SK-N-SH (cell line): ENCODE measurements around the gene CLCN3. TPM values are rescaled to one million over a fixed set of nuclear protein-coding genes. Genes with fewer than 3 reads are reported as not detected.

ENCODE experiments used
- CTCF ChIA-PET: fragments of 300-600, 350-600 bp; formaldehyde crosslinking; extraction: SDS; loops from one replicate; lab custom pipeline; 2021; lab: Yijun Ruan, JAX
- POLR2A ChIA-PET: fragments of 350-600 bp; sonication (Branson Sonifier 250); formaldehyde crosslinking; extraction: SDS; loops from one replicate; lab custom pipeline; 2020; ENCODE audit warnings: antibody characterized with exemption, inconsistent platforms; lab: Yijun Ruan, JAX
- DNase-seq: peaks from one replicate; pipeline ENCODE4 v3.0.0; 2012
- H2AFZ ChIP-seq: fragments of 200-600 bp; sonication (generic); 2 replicates; pipeline ENCODE4 v1.8.1; 2016; ENCODE audit warnings: antibody characterized with exemption, mild to moderate bottlenecking, low read depth
- H3F3A ChIP-seq: fragments of 200-600 bp; sonication (generic); replicated peaks from 2 replicates; pipeline ENCODE3; 2016; ENCODE audit warnings: antibody characterized with exemption, mild to moderate bottlenecking; ENCODE audit not compliant: insufficient read depth
- H3K27ac ChIP-seq, 2 experiments: fragments of 200-500 bp in 1 of 2; fragments of 200-600 bp in 1 of 2; sonication (Bioruptor generic) in 1 of 2; sonication (generic), shearing (Covaris generic) in 1 of 2; 2 replicates each; pipeline versions ENCODE4 v1.5.1 to v1.6.1; 2014 to 2016; ENCODE audit warnings: low read depth in 2 of 2, inconsistent platforms in 1 of 2, low read length in 1 of 2, mild to moderate bottlenecking in 1 of 2, mixed read lengths in 1 of 2
- H3K27me3 ChIP-seq: fragments of 200-600 bp; sonication (generic), shearing (Covaris generic); 2 replicates; pipeline ENCODE4 v1.6.1; 2016; ENCODE audit warnings: mixed run types; ENCODE audit not compliant: insufficient read depth
- H3K36me3 ChIP-seq, 2 experiments: fragments of 200-500 bp in 1 of 2; fragments of 200-600 bp in 1 of 2; sonication (Bioruptor generic) in 1 of 2; sonication (generic) in 1 of 2; replicated peaks in 1 of 2; 2 replicates each; pipeline versions ENCODE3 to v1.5.1; 2014 to 2016; ENCODE audit warnings: low read length in 1 of 2, mild to moderate bottlenecking in 1 of 2; ENCODE audit not compliant: insufficient read depth in 2 of 2, control insufficient read depth in 1 of 2
- H3K4me1 ChIP-seq, 2 experiments: fragments of 200-500 bp in 1 of 2; fragments of 200-600 bp in 1 of 2; sonication (Bioruptor generic) in 1 of 2; sonication (generic), shearing (Covaris generic) in 1 of 2; 2 replicates each; pipeline versions ENCODE4 v1.5.1 to v1.6.1; 2014 to 2016; ENCODE audit warnings: low read depth in 1 of 2, low read length in 1 of 2, mixed run types in 1 of 2; ENCODE audit not compliant: insufficient read depth in 2 of 2, control insufficient read depth in 1 of 2
- H3K4me2 ChIP-seq: fragments of 200-600 bp; sonication (generic), shearing (Covaris generic); 2 replicates; pipeline ENCODE4 v1.6.1; 2017; ENCODE audit warnings: mixed run types
- H3K4me3 ChIP-seq, 2 experiments: fragments of 200-500 bp in 1 of 2; fragments of 200-600 bp in 1 of 2; sonication (Bioruptor generic) in 1 of 2; sonication (generic), shearing (Covaris generic) in 1 of 2; 2 replicates each; pipeline versions ENCODE4 v1.5.1 to v1.8.1; 2014 to 2016; ENCODE audit warnings: low read depth in 2 of 2, inconsistent platforms in 1 of 2, low read length in 1 of 2, mild to moderate bottlenecking in 1 of 2, mixed read lengths in 1 of 2, moderate library complexity in 1 of 2
- H3K79me2 ChIP-seq: fragments of 200-600 bp; sonication (generic); 2 replicates; pipeline ENCODE4 v1.8.1; 2017; ENCODE audit warnings: mild to moderate bottlenecking; ENCODE audit not compliant: insufficient read depth
- H3K9ac ChIP-seq: fragments of 200-600 bp; sonication (generic); 2 replicates; pipeline ENCODE4 v1.6.1; 2017; ENCODE audit warnings: mixed run types
- H3K9me2 ChIP-seq: fragments of 200-600 bp; sonication (generic); 2 replicates; pipeline ENCODE4 v1.6.1; 2017; ENCODE audit warnings: mixed run types
- H3K9me3 ChIP-seq: fragments of 200-600 bp; sonication (generic); 2 replicates; pipeline ENCODE4 v1.6.1; 2017; ENCODE audit warnings: mixed run types, mild to moderate bottlenecking, moderate library complexity
- H4K20me1 ChIP-seq: fragments of 200-600 bp; sonication (generic); 2 replicates; pipeline ENCODE4 v1.6.1; 2017; ENCODE audit warnings: mild to moderate bottlenecking, mixed run types; ENCODE audit not compliant: insufficient read depth
- EP300 ChIP-seq, 2 experiments: IDR thresholded peaks; 2 replicates each; pipeline versions ENCODE4 v1.4.0 to v1.6.1; 2012; ENCODE audit warnings: borderline replicate concordance in 1 of 2, low read depth in 1 of 2, low read length in 1 of 2
- JUND ChIP-seq: IDR thresholded peaks from 2 replicates; pipeline ENCODE4 v1.4.0; 2012
- MEF2A ChIP-seq: IDR thresholded peaks from 2 replicates; pipeline ENCODE4 v1.4.0; 2012; ENCODE audit warnings: low read depth, borderline replicate concordance
- MXI1 ChIP-seq: IDR thresholded peaks from 2 replicates; pipeline ENCODE4 v1.6.1; 2012; ENCODE audit warnings: mild to moderate bottlenecking, low read depth, low read length, improper control_type of control experiment
- NFIC ChIP-seq: IDR thresholded peaks from 2 replicates; pipeline ENCODE4 v1.4.0; 2012; ENCODE audit warnings: borderline replicate concordance
- POLR2AphosphoS5 ChIP-seq: IDR thresholded peaks from 2 replicates; pipeline ENCODE4 v1.6.1; 2012; ENCODE audit warnings: low read depth, low read length
- RCOR1 ChIP-seq: fragments of 150-350 bp; IDR thresholded peaks from 2 replicates; pipeline ENCODE4 v1.6.1; 2017; ENCODE audit warnings: antibody characterized with exemption, low read length
- SIN3A ChIP-seq: IDR thresholded peaks from 2 replicates; pipeline ENCODE4 v1.6.1; 2012; ENCODE audit warnings: low read depth, mild to moderate bottlenecking, low read length, moderate library complexity, borderline replicate concordance
- TAF1 ChIP-seq: IDR thresholded peaks from 2 replicates; pipeline ENCODE4 v1.6.1; 2012; ENCODE audit warnings: low read depth, mild to moderate bottlenecking, low read length, moderate library complexity, borderline replicate concordance
- TCF12 ChIP-seq: IDR thresholded peaks from 2 replicates; pipeline ENCODE4 v1.4.0; 2012
- TEAD4 ChIP-seq: IDR thresholded peaks from 2 replicates; pipeline ENCODE4 v1.4.0; 2012; ENCODE audit warnings: mild to moderate bottlenecking, borderline replicate concordance; ENCODE audit not compliant: insufficient read depth
- YY1 ChIP-seq: IDR thresholded peaks from 2 replicates; pipeline ENCODE4 v1.4.0; 2012; ENCODE audit warnings: low read depth, mild to moderate bottlenecking
- WGBS: methylation state at CpG from one replicate; pipeline ENCODE4 v1.1.6; 2017; ENCODE audit warnings: low lambda C conversion rate; 5-methylcytosine and 5-hydroxymethylcytosine counted together
- polyA plus RNA-seq, 3 experiments: library from polyadenylated mRNA; depleted of rRNA; stranded (reverse); fragments of >200 nt; gene quantifications; 2 replicates each; pipeline ENCODE4 v1.2.3, GENCODE V29; 2012
- TF ChIP-seq, protein P1 (sequence below): fragments of 150-350 bp; IDR thresholded peaks from 2 replicates; pipeline ENCODE4 v1.6.1; 2016; ENCODE audit warnings: mild to moderate bottlenecking, low read depth, low read length
- TF ChIP-seq, protein P2 (sequence below): fragments of 200-600 bp; sonication (generic); IDR thresholded peaks from 2 replicates; pipeline ENCODE4 v1.6.1; 2017; ENCODE audit warnings: antibody characterized with exemption, mild to moderate bottlenecking, moderate library complexity
- TF ChIP-seq, protein P3 (sequence below): IDR thresholded peaks from 2 replicates; pipeline ENCODE4; 2012

Gene CLCN3
- polyA plus RNA-seq, 1 of the 3 experiments (the other 2 are of a cell fraction) = 11.8 TPM

DNA sequence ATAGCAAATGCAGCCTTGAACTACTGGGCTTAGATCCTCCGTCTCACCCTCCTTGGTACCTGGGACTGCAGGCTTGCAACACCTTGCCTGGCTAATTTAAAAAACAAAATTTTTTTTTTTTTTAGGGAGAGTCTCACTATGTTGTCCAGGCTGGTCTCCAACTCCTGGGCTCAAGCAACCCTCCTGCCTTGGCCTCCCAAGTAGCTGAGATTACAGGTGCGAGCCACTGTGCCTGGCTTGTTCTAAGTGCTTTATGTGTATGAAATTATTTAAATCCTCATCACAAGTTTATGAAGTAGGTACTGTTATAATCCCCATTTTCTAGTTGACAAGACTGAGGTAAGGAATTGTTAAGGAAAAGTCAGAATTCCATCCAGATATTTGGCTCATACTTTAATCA, 43.0 kb downstream of the CLCN3 start:
- Histone ChIP-seq H3K27ac (peak overlapping the region; percentile 77 to 89; a peak in 3 of 4 replicates), H3K79me2 (peaks cover 68% of the 10 kb centered on the region), H3K36me3 (peaks cover 0 to 7% of the 10 kb centered on the region in 2 experiments), H3K4me3 (no peak overlapping the region), H3K27me3 (no peaks in the 10 kb centered on the region), H3K4me2 (peak overlapping the region; percentile 64; the same call in 1 of the 2 replicates), H3K4me1 (peaks cover 33 to 38% of the 10 kb centered on the region in 2 experiments; a peak in 3 of 4 replicates), H4K20me1 (no peaks in the 10 kb centered on the region; the same call in 1 of the 2 replicates), H3K9me2 (no peaks in the 10 kb centered on the region), H3K9me3 (no peaks in the 10 kb centered on the region; the same call in 1 of the 2 replicates), H2AFZ (no peak overlapping the region), H3F3A (peaks cover 52% of the 10 kb centered on the region), H3K9ac (peak overlapping the region; percentile 48; the same call in 1 of the 2 replicates)
- TF ChIP-seq TAF1 = no peak
- TF ChIP-seq POLR2AphosphoS5 = no peak
- TF ChIP-seq RCOR1 = no peak
- no peak for TF ChIP-seq MEF2A
- no peak for TF ChIP-seq EP300 (IDR thresholded peaks at IDR 0.05; ENCODE audit: borderline replicate concordance in 1 of 2, low read depth in 1 of 2, low read length in 1 of 2)
- TF ChIP-seq, protein P1, sequence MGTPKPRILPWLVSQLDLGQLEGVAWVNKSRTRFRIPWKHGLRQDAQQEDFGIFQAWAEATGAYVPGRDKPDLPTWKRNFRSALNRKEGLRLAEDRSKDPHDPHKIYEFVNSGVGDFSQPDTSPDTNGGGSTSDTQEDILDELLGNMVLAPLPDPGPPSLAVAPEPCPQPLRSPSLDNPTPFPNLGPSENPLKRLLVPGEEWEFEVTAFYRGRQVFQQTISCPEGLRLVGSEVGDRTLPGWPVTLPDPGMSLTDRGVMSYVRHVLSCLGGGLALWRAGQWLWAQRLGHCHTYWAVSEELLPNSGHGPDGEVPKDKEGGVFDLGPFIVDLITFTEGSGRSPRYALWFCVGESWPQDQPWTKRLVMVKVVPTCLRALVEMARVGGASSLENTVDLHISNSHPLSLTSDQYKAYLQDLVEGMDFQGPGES = no peak
- ChIA-PET POLR2A (no interaction called here), CTCF (interaction anchor here (5.1 kb wide), 1 partner anchor 50 kb away, joined by 19 read pairs; the partner anchor contains the start of gene NEK1)
- WGBS = 100% methylated on average over 2 of the region's 2 CpGs
- no peak for DNase-seq

GRCh38 chr4:169663831-169664230, 43.5 kb downstream of the CLCN3 start:
- WGBS = 17% methylated on average over 2 of the region's 2 CpGs

More at GRCh38 chr4:169663831-169664230, 43.5 kb downstream of the CLCN3 start:
- POLR2A ChIA-PET = no interaction called here
- Histone ChIP-seq H3K4me3 (0 out of 4 replicates have a peak overlapping the region, but pooled peaks of 1 of the 2 experiments have one; percentile 21), H3K9me2 (no peaks in the 10 kb centered on the region), H3F3A (peaks cover 48% of the 10 kb centered on the region), H3K27ac (peak overlapping the region; percentile 77 to 89), H3K27me3 (no peaks in the 10 kb centered on the region), H2AFZ (no peak overlapping the region), H3K79me2 (peaks cover 67% of the 10 kb centered on the region), H3K9ac (peak overlapping the region; percentile 48; the same call in 1 of the 2 replicates), H3K4me2 (peak overlapping the region; percentile 64; the same call in 1 of the 2 replicates), H3K36me3 (peaks cover 0 to 11% of the 10 kb centered on the region in 2 experiments), H3K4me1 (peaks cover 32 to 34% of the 10 kb centered on the region in 2 experiments; a peak in 3 of 4 replicates), H4K20me1 (no peaks in the 10 kb centered on the region; the same call in 1 of the 2 replicates), H3K9me3 (no peaks in the 10 kb centered on the region; the same call in 1 of the 2 replicates)
- no peak for DNase-seq
- TF ChIP-seq TEAD4 (no peak), EP300 (IDR thresholded peaks at IDR 0.05; ENCODE audit: borderline replicate concordance in 1 of 2, low read depth in 1 of 2, low read length in 1 of 2) (peak in 1 of 2 experiments; percentile 33; a peak in 1 of 4 replicates), TCF12 (peak; percentile 42; the same call in 1 of the 2 replicates), YY1 (no peak), RCOR1 (peak; percentile 42; the same call in 1 of the 2 replicates), SIN3A (no peak), MXI1 (no peak), MEF2A (no peak), NFIC (peak; percentile 39; the same call in 1 of the 2 replicates), JUND (no peak)
- TF ChIP-seq, protein P2, sequence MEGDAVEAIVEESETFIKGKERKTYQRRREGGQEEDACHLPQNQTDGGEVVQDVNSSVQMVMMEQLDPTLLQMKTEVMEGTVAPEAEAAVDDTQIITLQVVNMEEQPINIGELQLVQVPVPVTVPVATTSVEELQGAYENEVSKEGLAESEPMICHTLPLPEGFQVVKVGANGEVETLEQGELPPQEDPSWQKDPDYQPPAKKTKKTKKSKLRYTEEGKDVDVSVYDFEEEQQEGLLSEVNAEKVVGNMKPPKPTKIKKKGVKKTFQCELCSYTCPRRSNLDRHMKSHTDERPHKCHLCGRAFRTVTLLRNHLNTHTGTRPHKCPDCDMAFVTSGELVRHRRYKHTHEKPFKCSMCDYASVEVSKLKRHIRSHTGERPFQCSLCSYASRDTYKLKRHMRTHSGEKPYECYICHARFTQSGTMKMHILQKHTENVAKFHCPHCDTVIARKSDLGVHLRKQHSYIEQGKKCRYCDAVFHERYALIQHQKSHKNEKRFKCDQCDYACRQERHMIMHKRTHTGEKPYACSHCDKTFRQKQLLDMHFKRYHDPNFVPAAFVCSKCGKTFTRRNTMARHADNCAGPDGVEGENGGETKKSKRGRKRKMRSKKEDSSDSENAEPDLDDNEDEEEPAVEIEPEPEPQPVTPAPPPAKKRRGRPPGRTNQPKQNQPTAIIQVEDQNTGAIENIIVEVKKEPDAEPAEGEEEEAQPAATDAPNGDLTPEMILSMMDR = no peak
- TF ChIP-seq, protein P3, sequence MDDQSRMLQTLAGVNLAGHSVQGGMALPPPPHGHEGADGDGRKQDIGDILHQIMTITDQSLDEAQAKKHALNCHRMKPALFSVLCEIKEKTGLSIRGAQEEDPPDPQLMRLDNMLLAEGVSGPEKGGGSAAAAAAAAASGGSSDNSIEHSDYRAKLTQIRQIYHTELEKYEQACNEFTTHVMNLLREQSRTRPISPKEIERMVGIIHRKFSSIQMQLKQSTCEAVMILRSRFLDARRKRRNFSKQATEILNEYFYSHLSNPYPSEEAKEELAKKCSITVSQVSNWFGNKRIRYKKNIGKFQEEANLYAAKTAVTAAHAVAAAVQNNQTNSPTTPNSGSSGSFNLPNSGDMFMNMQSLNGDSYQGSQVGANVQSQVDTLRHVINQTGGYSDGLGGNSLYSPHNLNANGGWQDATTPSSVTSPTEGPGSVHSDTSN = peak; percentile 51; the same call in 1 of the 2 replicates
- CTCF ChIA-PET = interaction anchor here (0.8 to 5.1 kb wide), 3 partner anchors 45 to 384 kb away, joined by 3 to 19 read pairs (median 3); partner anchors contain the start of gene NEK1
